HEK293 (cell line): ENCODE results near the gene SMCHD1.

Experiments used
- CTCF ChIA-PET: fragments of 350-600 bp; formaldehyde crosslinking; extraction: SDS; loops from one replicate; lab custom pipeline; 2021; ENCODE audit warnings: antibody characterized with exemption; lab: Yijun Ruan, JAX
- POLR2A ChIA-PET: fragments of 300-600 bp; formaldehyde crosslinking; extraction: SDS; loops from one replicate; lab custom pipeline; 2020; ENCODE audit warnings: antibody characterized with exemption, inconsistent platforms; lab: Yijun Ruan, JAX
- H3K27ac ChIP-seq: fragments of 200-500 bp; sonication (Bioruptor generic); 2 replicates; pipeline ENCODE4 v1.5.1; 2014; ENCODE audit warnings: low read depth, low read length, control low read depth, inconsistent platforms; ENCODE audit errors: extremely low read depth
- H3K36me3 ChIP-seq, 2 experiments: fragments of 200-500 bp in 1 of 2; sonication (Bioruptor generic) in 1 of 2; 1 replicate in 1 of 2; 2 replicates in 1 of 2; pipeline ENCODE4 v1.5.1; 2014 to 2017; ENCODE audit warnings: inconsistent platforms in 2 of 2, low read length in 2 of 2; ENCODE audit not compliant: control insufficient read depth in 2 of 2, insufficient read depth in 1 of 2
- H3K4me1 ChIP-seq: fragments of 200-500 bp; sonication (Bioruptor generic); 2 replicates; pipeline ENCODE4 v1.5.1; 2014; ENCODE audit warnings: mild to moderate bottlenecking, low read length, inconsistent platforms; ENCODE audit not compliant: control insufficient read depth, insufficient read depth
- H3K4me3 ChIP-seq: 2 replicates; pipeline ENCODE4 v1.5.1; 2011; ENCODE audit warnings: low read depth, mild to moderate bottlenecking, control low read depth, low read length, moderate library complexity
- H3K9me3 ChIP-seq: fragments of 200-500 bp; sonication (Bioruptor generic); 2 replicates; pipeline ENCODE4 v1.5.1; 2014; ENCODE audit warnings: low read depth, low read length, inconsistent platforms; ENCODE audit not compliant: control insufficient read depth, insufficient read depth
- GLI4 ChIP-seq: fragments of 450-650 bp; formaldehyde crosslinking; IDR thresholded peaks from 2 replicates; pipeline ENCODE4 v1.5.1; 2016; ENCODE audit warnings: missing biosample characterization, missing genetic modification characterization
- GLIS2 ChIP-seq: fragments of 450-650 bp; formaldehyde crosslinking; IDR thresholded peaks from 2 replicates; pipeline ENCODE4 v1.5.1; 2016; ENCODE audit warnings: missing biosample characterization, missing genetic modification characterization
- IKZF3 ChIP-seq: fragments of 450-650 bp; IDR thresholded peaks from 2 replicates; pipeline ENCODE4 v1.5.0; 2018; ENCODE audit warnings: missing biosample characterization, mild to moderate bottlenecking, missing genetic modification characterization, moderate library complexity
- YY1 ChIP-seq: fragments of 450-650 bp; formaldehyde crosslinking; IDR thresholded peaks from 2 replicates; pipeline ENCODE4 v1.5.1; 2018; ENCODE audit warnings: missing biosample characterization, missing genetic modification characterization
- YY2 ChIP-seq: fragments of 450-650 bp; formaldehyde crosslinking; IDR thresholded peaks from 2 replicates; pipeline ENCODE4 v1.5.1; 2016; ENCODE audit warnings: missing biosample characterization, missing genetic modification characterization
- ZBTB48 ChIP-seq: fragments of 450-650 bp; formaldehyde crosslinking; IDR thresholded peaks from 2 replicates; pipeline ENCODE4 v1.5.1; 2016; ENCODE audit warnings: missing biosample characterization, missing genetic modification characterization
- ZFP37 ChIP-seq: fragments of 450-650 bp; formaldehyde crosslinking; IDR thresholded peaks from 2 replicates; pipeline ENCODE4 v1.5.1; 2016; ENCODE audit warnings: missing biosample characterization, missing genetic modification characterization
- ZFP41 ChIP-seq: fragments of 450-650 bp; formaldehyde crosslinking; IDR thresholded peaks from 2 replicates; pipeline ENCODE4 v1.5.1; 2016; ENCODE audit warnings: missing biosample characterization, missing genetic modification characterization, borderline replicate concordance
- ZNF140 ChIP-seq: fragments of 450-650 bp; formaldehyde crosslinking; IDR thresholded peaks from 2 replicates; pipeline ENCODE4 v1.5.1; 2016; ENCODE audit warnings: missing biosample characterization, missing genetic modification characterization
- ZNF16 ChIP-seq: fragments of 450-650 bp; formaldehyde crosslinking; IDR thresholded peaks from 2 replicates; pipeline ENCODE4 v1.5.1; 2016; ENCODE audit warnings: low read depth, missing biosample characterization, missing genetic modification characterization
- ZNF223 ChIP-seq: fragments of 450-650 bp; formaldehyde crosslinking; IDR thresholded peaks from 2 replicates; pipeline ENCODE4 v1.5.1; 2016; ENCODE audit warnings: missing biosample characterization, missing genetic modification characterization
- ZNF248 ChIP-seq: fragments of 450-650 bp; formaldehyde crosslinking; IDR thresholded peaks from 2 replicates; pipeline ENCODE4 v1.5.1; 2017; ENCODE audit warnings: missing biosample characterization, missing genetic modification characterization
- ZNF416 ChIP-seq: fragments of 450-650 bp; formaldehyde crosslinking; IDR thresholded peaks from 2 replicates; pipeline ENCODE4 v1.5.1; 2016; ENCODE audit warnings: missing biosample characterization, missing genetic modification characterization
- ZNF423 ChIP-seq: fragments of 450-650 bp; formaldehyde crosslinking; IDR thresholded peaks from 2 replicates; pipeline ENCODE4 v1.5.1; 2016; ENCODE audit warnings: missing biosample characterization, missing genetic modification characterization
- ZNF433 ChIP-seq: fragments of 450-650 bp; formaldehyde crosslinking; IDR thresholded peaks from 2 replicates; pipeline ENCODE4 v1.5.1; 2016; ENCODE audit warnings: missing biosample characterization, missing genetic modification characterization, low read depth
- ZNF473 ChIP-seq: fragments of 450-650 bp; formaldehyde crosslinking; IDR thresholded peaks from 2 replicates; pipeline ENCODE4 v1.5.1; 2017; ENCODE audit warnings: missing biosample characterization, missing genetic modification characterization
- ZNF510 ChIP-seq: fragments of 450-650 bp; formaldehyde crosslinking; IDR thresholded peaks from 2 replicates; pipeline ENCODE4 v1.5.1; 2018; ENCODE audit warnings: mild to moderate bottlenecking, missing genetic modification characterization, missing biosample characterization; ENCODE audit not compliant: insufficient replicate concordance
- ZNF600 ChIP-seq: fragments of 450-650 bp; formaldehyde crosslinking; IDR thresholded peaks from 2 replicates; pipeline ENCODE4 v1.5.1; 2016; ENCODE audit warnings: missing biosample characterization, missing genetic modification characterization
- ZNF623 ChIP-seq: fragments of 450-650 bp; formaldehyde crosslinking; IDR thresholded peaks from 2 replicates; pipeline ENCODE4 v1.5.1; 2016; ENCODE audit warnings: missing biosample characterization, missing genetic modification characterization
- ZNF624 ChIP-seq: fragments of 450-650 bp; formaldehyde crosslinking; IDR thresholded peaks from 2 replicates; pipeline ENCODE4 v1.5.1; 2017; ENCODE audit warnings: missing biosample characterization, missing genetic modification characterization
- ZNF747 ChIP-seq: fragments of 450-650 bp; formaldehyde crosslinking; IDR thresholded peaks from 2 replicates; pipeline ENCODE4 v1.5.1; 2016; ENCODE audit warnings: missing biosample characterization, missing genetic modification characterization
- TF ChIP-seq, protein P1 (sequence below): fragments of 450-650 bp; formaldehyde crosslinking; IDR thresholded peaks from 2 replicates; pipeline ENCODE4 v1.5.1; 2017; ENCODE audit warnings: missing biosample characterization, missing genetic modification characterization
- TF ChIP-seq, protein P2 (sequence below): fragments of 450-650 bp; formaldehyde crosslinking; IDR thresholded peaks from 2 replicates; pipeline ENCODE4 v1.5.1; 2017; ENCODE audit warnings: missing biosample characterization, missing genetic modification characterization
- TF ChIP-seq, protein P3 (sequence below): fragments of 450-650 bp; formaldehyde crosslinking; IDR thresholded peaks from 2 replicates; pipeline ENCODE4 v1.5.1; 2017; ENCODE audit warnings: missing biosample characterization, missing genetic modification characterization
- TF ChIP-seq, protein P4 (sequence below): fragments of 450-650 bp; formaldehyde crosslinking; IDR thresholded peaks from 2 replicates; pipeline ENCODE4 v1.5.1; 2016; ENCODE audit warnings: missing biosample characterization, missing genetic modification characterization
- TF ChIP-seq, protein P5 (sequence below): fragments of 450-650 bp; formaldehyde crosslinking; IDR thresholded peaks from 2 replicates; pipeline ENCODE4 v1.5.1; 2016; ENCODE audit warnings: missing biosample characterization, missing genetic modification characterization

SMCHD1 gene

DNA sequence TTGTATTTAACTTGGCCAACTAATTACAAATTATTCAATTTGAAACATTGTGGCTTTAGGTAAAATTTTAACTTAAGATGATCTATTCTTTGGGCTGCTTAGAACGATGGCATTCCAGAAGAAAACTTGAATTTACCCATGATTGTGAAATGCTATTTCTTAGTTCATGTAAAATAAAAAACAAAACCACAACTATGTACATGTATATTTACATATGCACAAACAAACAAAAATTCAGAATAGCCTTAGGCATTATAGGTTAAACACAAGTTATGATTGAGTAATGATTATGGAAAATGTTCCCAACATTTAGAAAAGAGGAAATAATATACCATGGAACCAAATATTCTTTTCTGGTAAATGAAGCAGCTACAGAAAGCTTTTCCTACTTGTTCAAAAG, 3.5 kb upstream of the SMCHD1 start:
- Histone ChIP-seq H3K4me1 (no peaks in the 10 kb centered on the region; the same call in 1 of the 2 replicates), H3K4me3 (no peak overlapping the region), H3K9me3 (no peaks in the 10 kb centered on the region), H3K36me3 (no peaks in the 10 kb centered on the region), H3K27ac (no peak overlapping the region)
- TF ChIP-seq, protein P1, sequence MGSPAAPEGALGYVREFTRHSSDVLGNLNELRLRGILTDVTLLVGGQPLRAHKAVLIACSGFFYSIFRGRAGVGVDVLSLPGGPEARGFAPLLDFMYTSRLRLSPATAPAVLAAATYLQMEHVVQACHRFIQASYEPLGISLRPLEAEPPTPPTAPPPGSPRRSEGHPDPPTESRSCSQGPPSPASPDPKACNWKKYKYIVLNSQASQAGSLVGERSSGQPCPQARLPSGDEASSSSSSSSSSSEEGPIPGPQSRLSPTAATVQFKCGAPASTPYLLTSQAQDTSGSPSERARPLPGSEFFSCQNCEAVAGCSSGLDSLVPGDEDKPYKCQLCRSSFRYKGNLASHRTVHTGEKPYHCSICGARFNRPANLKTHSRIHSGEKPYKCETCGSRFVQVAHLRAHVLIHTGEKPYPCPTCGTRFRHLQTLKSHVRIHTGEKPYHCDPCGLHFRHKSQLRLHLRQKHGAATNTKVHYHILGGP (tag by site-specific recombination) = no peak
- TF ChIP-seq ZNF140 (tag by site-specific recombination) = no peak
- TF ChIP-seq GLI4 (tag by site-specific recombination) = no peak
- TF ChIP-seq, protein P2, sequence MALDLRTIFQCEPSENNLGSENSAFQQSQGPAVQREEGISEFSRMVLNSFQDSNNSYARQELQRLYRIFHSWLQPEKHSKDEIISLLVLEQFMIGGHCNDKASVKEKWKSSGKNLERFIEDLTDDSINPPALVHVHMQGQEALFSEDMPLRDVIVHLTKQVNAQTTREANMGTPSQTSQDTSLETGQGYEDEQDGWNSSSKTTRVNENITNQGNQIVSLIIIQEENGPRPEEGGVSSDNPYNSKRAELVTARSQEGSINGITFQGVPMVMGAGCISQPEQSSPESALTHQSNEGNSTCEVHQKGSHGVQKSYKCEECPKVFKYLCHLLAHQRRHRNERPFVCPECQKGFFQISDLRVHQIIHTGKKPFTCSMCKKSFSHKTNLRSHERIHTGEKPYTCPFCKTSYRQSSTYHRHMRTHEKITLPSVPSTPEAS (tag by site-specific recombination) = no peak
- no peak for TF ChIP-seq ZFP41 (tag by site-specific recombination)
- TF ChIP-seq ZNF248 = no peak
- no peak for TF ChIP-seq ZNF510 (tag by site-specific recombination)
- TF ChIP-seq GLIS2 (tag by site-specific recombination) = no peak
- TF ChIP-seq ZNF623 (tag by site-specific recombination) = no peak
- no peak for TF ChIP-seq ZFP37 (tag by site-specific recombination)
- no peak for TF ChIP-seq ZNF600 (tag by site-specific recombination)
- TF ChIP-seq ZNF223 (tag by site-specific recombination) = no peak
- ChIA-PET POLR2A (interaction anchor here (0.7 kb wide), 1 partner anchor 654 kb away, joined by 10 read pairs; no protein-coding TSS in a partner anchor), CTCF (interaction anchor here (0.5 kb wide), 1 partner anchor 453 kb away, joined by 3 read pairs; no protein-coding TSS in a partner anchor)

DNA sequence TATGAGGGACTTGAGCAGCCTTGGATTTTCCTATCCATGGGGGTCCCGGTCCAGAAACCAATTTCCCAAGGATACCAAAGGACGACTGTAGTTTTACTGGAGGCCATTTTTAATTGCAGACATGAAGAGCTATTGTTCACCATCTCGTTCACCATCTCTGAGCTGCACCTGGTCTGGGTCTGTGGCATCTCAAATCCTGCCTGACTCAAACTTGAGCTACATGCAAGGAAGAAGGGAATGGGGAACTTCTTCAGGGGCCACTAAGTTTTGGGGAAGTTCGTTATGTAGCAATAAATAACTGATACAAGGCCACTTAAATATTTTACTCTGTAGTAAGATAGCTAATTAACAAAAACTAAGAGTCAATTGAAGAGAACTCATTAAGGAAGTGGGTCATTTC, 2.1 kb upstream of the SMCHD1 start:
- ChIA-PET CTCF (no interaction called here), POLR2A (no interaction called here)
- Histone ChIP-seq H3K27ac (no peak overlapping the region), H3K4me3 (no peak overlapping the region), H3K9me3 (no peaks in the 10 kb centered on the region), H3K36me3 (no peaks in the 10 kb centered on the region), H3K4me1 (peaks cover 2% of the 10 kb centered on the region; the same call in 1 of the 2 replicates)
- TF ChIP-seq, protein P3, sequence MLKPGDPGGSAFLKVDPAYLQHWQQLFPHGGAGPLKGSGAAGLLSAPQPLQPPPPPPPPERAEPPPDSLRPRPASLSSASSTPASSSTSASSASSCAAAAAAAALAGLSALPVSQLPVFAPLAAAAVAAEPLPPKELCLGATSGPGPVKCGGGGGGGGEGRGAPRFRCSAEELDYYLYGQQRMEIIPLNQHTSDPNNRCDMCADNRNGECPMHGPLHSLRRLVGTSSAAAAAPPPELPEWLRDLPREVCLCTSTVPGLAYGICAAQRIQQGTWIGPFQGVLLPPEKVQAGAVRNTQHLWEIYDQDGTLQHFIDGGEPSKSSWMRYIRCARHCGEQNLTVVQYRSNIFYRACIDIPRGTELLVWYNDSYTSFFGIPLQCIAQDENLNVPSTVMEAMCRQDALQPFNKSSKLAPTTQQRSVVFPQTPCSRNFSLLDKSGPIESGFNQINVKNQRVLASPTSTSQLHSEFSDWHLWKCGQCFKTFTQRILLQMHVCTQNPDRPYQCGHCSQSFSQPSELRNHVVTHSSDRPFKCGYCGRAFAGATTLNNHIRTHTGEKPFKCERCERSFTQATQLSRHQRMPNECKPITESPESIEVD = no peak
- TF ChIP-seq, protein P4, sequence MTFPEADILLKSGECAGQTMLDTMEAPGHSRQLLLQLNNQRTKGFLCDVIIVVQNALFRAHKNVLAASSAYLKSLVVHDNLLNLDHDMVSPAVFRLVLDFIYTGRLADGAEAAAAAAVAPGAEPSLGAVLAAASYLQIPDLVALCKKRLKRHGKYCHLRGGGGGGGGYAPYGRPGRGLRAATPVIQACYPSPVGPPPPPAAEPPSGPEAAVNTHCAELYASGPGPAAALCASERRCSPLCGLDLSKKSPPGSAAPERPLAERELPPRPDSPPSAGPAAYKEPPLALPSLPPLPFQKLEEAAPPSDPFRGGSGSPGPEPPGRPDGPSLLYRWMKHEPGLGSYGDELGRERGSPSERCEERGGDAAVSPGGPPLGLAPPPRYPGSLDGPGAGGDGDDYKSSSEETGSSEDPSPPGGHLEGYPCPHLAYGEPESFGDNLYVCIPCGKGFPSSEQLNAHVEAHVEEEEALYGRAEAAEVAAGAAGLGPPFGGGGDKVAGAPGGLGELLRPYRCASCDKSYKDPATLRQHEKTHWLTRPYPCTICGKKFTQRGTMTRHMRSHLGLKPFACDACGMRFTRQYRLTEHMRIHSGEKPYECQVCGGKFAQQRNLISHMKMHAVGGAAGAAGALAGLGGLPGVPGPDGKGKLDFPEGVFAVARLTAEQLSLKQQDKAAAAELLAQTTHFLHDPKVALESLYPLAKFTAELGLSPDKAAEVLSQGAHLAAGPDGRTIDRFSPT (tag by site-specific recombination) = no peak
- TF ChIP-seq IKZF3 = no peak
- TF ChIP-seq ZNF416 = no peak
- TF ChIP-seq ZNF423 = no peak
- no peak for TF ChIP-seq ZNF473 (tag by site-specific recombination)
- no peak for TF ChIP-seq ZNF747 (tag by site-specific recombination)
- TF ChIP-seq ZNF624 = no peak
- TF ChIP-seq ZNF433 (tag by site-specific recombination) = no peak
- TF ChIP-seq YY1 (tag by site-specific recombination) = no peak
- TF ChIP-seq ZNF16 (tag by site-specific recombination) = no peak
- no peak for TF ChIP-seq YY2 (tag by site-specific recombination)
- no peak for TF ChIP-seq ZBTB48 (tag by site-specific recombination)
- TF ChIP-seq, protein P5, sequence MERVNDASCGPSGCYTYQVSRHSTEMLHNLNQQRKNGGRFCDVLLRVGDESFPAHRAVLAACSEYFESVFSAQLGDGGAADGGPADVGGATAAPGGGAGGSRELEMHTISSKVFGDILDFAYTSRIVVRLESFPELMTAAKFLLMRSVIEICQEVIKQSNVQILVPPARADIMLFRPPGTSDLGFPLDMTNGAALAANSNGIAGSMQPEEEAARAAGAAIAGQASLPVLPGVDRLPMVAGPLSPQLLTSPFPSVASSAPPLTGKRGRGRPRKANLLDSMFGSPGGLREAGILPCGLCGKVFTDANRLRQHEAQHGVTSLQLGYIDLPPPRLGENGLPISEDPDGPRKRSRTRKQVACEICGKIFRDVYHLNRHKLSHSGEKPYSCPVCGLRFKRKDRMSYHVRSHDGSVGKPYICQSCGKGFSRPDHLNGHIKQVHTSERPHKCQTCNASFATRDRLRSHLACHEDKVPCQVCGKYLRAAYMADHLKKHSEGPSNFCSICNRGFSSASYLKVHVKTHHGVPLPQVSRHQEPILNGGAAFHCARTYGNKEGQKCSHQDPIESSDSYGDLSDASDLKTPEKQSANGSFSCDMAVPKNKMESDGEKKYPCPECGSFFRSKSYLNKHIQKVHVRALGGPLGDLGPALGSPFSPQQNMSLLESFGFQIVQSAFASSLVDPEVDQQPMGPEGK = no peak
- TF ChIP-seq, all 188 proteins: peak for 0
